Nephron progenitor cell (in vitro differentiated cells): ENCODE results near the gene NDUFS3.

Experiments used
- DNase-seq: peaks from one replicate; pipeline ENCODE4 v3.0.0; 2021
- H3K27ac Mint-ChIP-seq: 2 replicates; pipeline ENCODE4 v1.8.0; 2021; ENCODE audit warnings: mild to moderate bottlenecking, moderate library complexity, mixed read lengths
- H3K27me3 Mint-ChIP-seq: 2 replicates; pipeline ENCODE4 v1.8.0; 2021; ENCODE audit warnings: mild to moderate bottlenecking, low read depth, mixed read lengths; ENCODE audit not compliant: poor library complexity
- H3K36me3 Mint-ChIP-seq: 2 replicates; pipeline ENCODE4 v1.8.0; 2021; ENCODE audit warnings: low read depth, mixed read lengths
- H3K4me1 Mint-ChIP-seq: 2 replicates; pipeline ENCODE4 v1.8.0; 2021; ENCODE audit warnings: mixed read lengths
- H3K4me3 Mint-ChIP-seq: 2 replicates; pipeline ENCODE4 v1.8.0; 2021; ENCODE audit warnings: mild to moderate bottlenecking, moderate library complexity, mixed read lengths
- H3K9me3 Mint-ChIP-seq: 2 replicates; pipeline ENCODE4 v1.8.0; 2021; ENCODE audit warnings: mild to moderate bottlenecking, moderate library complexity, mixed read lengths
- TF ChIP-seq, protein P1 (sequence below): fragments of 200-600 bp; sonication (generic); IDR thresholded peaks from 2 replicates; pipeline ENCODE4 v1.5.0; 2021; ENCODE audit warnings: antibody characterized with exemption

NDUFS3 gene

GRCh38 chr11:47595029-47595428 lies 16.2 kb downstream of the NDUFS3 start:
- no peaks in the 10 kb centered on the region for H3K9me3 Mint-ChIP-seq
- H3K27ac Mint-ChIP-seq, result no peak overlapping the region
- peak overlapping the region; percentile 92 for H3K4me3 Mint-ChIP-seq
- peaks cover 24% of the 10 kb centered on the region for H3K27me3 Mint-ChIP-seq
- TF ChIP-seq, protein P1, sequence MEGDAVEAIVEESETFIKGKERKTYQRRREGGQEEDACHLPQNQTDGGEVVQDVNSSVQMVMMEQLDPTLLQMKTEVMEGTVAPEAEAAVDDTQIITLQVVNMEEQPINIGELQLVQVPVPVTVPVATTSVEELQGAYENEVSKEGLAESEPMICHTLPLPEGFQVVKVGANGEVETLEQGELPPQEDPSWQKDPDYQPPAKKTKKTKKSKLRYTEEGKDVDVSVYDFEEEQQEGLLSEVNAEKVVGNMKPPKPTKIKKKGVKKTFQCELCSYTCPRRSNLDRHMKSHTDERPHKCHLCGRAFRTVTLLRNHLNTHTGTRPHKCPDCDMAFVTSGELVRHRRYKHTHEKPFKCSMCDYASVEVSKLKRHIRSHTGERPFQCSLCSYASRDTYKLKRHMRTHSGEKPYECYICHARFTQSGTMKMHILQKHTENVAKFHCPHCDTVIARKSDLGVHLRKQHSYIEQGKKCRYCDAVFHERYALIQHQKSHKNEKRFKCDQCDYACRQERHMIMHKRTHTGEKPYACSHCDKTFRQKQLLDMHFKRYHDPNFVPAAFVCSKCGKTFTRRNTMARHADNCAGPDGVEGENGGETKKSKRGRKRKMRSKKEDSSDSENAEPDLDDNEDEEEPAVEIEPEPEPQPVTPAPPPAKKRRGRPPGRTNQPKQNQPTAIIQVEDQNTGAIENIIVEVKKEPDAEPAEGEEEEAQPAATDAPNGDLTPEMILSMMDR, result no peak
- no peaks in the 10 kb centered on the region for H3K36me3 Mint-ChIP-seq
- DNase-seq, result no peak
- H3K4me1 Mint-ChIP-seq, result peaks cover 63% of the 10 kb centered on the region

- Mint-ChIP-seq H3K9me3 (no peaks in the 10 kb centered on the region), H3K36me3 (no peaks in the 10 kb centered on the region), H3K27ac (no peak overlapping the region), H3K4me3 (no peak overlapping the region), H3K4me1 (peaks cover 65% of the 10 kb centered on the region), H3K27me3 (peaks cover 24% of the 10 kb centered on the region)
- no peak for DNase-seq
- TF ChIP-seq, protein P1, result no peak
Observed at GRCh38 chr11:47595967-47596366, 17.1 kb downstream of the NDUFS3 start.

DNA sequence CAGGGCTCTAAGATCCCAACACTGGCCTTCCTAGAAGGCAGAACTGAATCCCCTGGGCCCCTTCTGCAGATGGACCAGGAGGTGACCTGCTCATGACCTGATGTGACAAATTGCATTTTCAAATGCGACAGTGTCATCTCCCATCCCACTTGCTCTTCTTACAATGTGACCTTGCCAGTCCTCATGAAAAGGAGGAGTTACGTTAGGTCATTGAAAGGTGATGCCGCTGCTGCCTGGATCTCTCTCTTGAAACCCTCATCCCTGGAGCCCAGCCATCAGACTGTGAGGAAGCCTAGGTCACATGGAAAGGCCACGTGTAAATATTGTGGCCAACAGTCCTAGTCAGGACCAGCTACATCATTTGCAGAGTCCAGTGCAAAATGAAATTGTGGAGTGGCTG lies 21.0 kb downstream of the NDUFS3 start:
- Mint-ChIP-seq H3K4me1 (peaks cover 38% of the 10 kb centered on the region), H3K36me3 (no peaks in the 10 kb centered on the region), H3K27ac (peak overlapping the region; percentile 94), H3K27me3 (no peaks in the 10 kb centered on the region), H3K9me3 (no peaks in the 10 kb centered on the region), H3K4me3 (no peak overlapping the region)
- TF ChIP-seq, protein P1, result no peak
- no peak for DNase-seq

DNA sequence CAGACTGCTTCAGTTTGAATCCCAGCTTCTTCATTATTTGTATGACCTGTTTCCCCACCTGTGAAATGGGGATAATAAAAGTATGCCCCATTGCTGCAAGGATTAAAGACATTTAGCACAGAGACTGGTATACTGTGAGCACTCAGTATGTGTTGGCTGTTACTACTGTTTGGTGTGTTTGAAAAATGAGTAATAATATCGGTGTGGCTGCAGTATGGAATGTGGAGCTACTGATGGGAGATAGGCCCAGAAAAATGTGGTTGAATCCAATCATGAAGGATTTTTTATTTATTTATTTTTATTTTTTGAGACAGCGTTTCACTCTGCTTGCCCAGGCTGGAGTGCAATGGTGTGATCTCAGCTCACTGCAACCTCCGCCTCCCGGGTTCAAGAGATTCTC lies 24.4 kb downstream of the NDUFS3 start:
- Mint-ChIP-seq H3K36me3 (peaks cover 11% of the 10 kb centered on the region), H3K4me1 (peaks cover 50% of the 10 kb centered on the region), H3K9me3 (no peaks in the 10 kb centered on the region), H3K27me3 (no peaks in the 10 kb centered on the region), H3K4me3 (no peak overlapping the region), H3K27ac (no peak overlapping the region)
- TF ChIP-seq, protein P1, result no peak
- DNase-seq, result no peak

GRCh38 chr11:47605921-47606320 lies 27.0 kb downstream of the NDUFS3 start:
- Mint-ChIP-seq H3K36me3 (peaks cover 16% of the 10 kb centered on the region), H3K27me3 (no peaks in the 10 kb centered on the region), H3K9me3 (no peaks in the 10 kb centered on the region), H3K4me3 (no peak overlapping the region), H3K4me1 (peaks cover 33% of the 10 kb centered on the region), H3K27ac (no peak overlapping the region)
- TF ChIP-seq, protein P1, result no peak
- no peak for DNase-seq

GRCh38 chr11:47606731-47607130 lies 27.9 kb downstream of the NDUFS3 start:
- Mint-ChIP-seq H3K4me1 (peaks cover 30% of the 10 kb centered on the region), H3K27me3 (no peaks in the 10 kb centered on the region), H3K27ac (peak overlapping the region; percentile 77), H3K4me3 (no peak overlapping the region), H3K9me3 (no peaks in the 10 kb centered on the region), H3K36me3 (peaks cover 20% of the 10 kb centered on the region)
- DNase-seq, result peak; percentile 33
- TF ChIP-seq, protein P1, result no peak
